Measurements from ENCODE around the gene CAND1.

GRCh38 chr12:67299926-67300325 is 30.8 kb downstream of the CAND1 start:
- no peak for TF ChIP-seq CTCF (IDR thresholded peaks at IDR 0.05)
- TF ChIP-seq POLR2A (IDR thresholded peaks at IDR 0.05), result no peak

All from thyroid gland (tissue), 4 donors.